WTC11 (cell line): ENCODE data around the gene RABEP2. TPM values are rescaled to one million over a fixed set of nuclear protein-coding genes. Genes with fewer than 3 reads are reported as not detected.

Source experiments
- ATAC-seq: fragments of 200-7000 bp; cut with Tn5 transposase; 2 replicates; pipeline ENCODE4 v1.10.0; 2021; ENCODE audit warnings: mild to moderate bottlenecking, moderate library complexity
- CTCF ChIA-PET: fragments of 300-600 bp; sonication (Branson Sonifier 250); formaldehyde crosslinking; loops from one replicate; lab custom pipeline; 2021; ENCODE audit warnings: antibody characterized with exemption; lab: Charles Lee
- POLR2A ChIA-PET: fragments of 350-600 bp; sonication (Branson Sonifier 250); formaldehyde crosslinking; loops from one replicate; lab custom pipeline; 2021; ENCODE audit warnings: antibody characterized with exemption; lab: Charles Lee
- DNase-seq: peaks from one replicate; pipeline ENCODE4 v3.0.0; 2021; ENCODE audit warnings: low spot score
- H3K27ac Mint-ChIP-seq: 2 replicates; pipeline ENCODE4 v1.8.0; 2021; ENCODE audit warnings: mixed read lengths
- H3K27me3 Mint-ChIP-seq: 2 replicates; pipeline ENCODE4 v1.8.0; 2021; ENCODE audit warnings: low read depth, mild to moderate bottlenecking, moderate library complexity, mixed read lengths
- H3K36me3 Mint-ChIP-seq: 2 replicates; pipeline ENCODE4 v1.8.0; 2021; ENCODE audit warnings: mixed read lengths
- H3K4me1 Mint-ChIP-seq: 2 replicates; pipeline ENCODE4 v1.8.0; 2022; ENCODE audit warnings: mixed read lengths
- H3K4me3 Mint-ChIP-seq: 2 replicates; pipeline ENCODE4 v1.8.0; 2021; ENCODE audit warnings: mild to moderate bottlenecking, moderate library complexity, mixed read lengths
- H3K9me3 Mint-ChIP-seq: 2 replicates; pipeline ENCODE4 v1.8.0; 2021; ENCODE audit warnings: mixed read lengths
- CBFB ChIP-seq: sonication (generic); formaldehyde crosslinking; IDR thresholded peaks from 2 replicates; pipeline ENCODE4 v1.8.1; 2022; ENCODE audit warnings: mild to moderate bottlenecking, low read depth, missing genetic modification reagents
- ESRRA ChIP-seq: sonication (generic); formaldehyde crosslinking; IDR thresholded peaks from 2 replicates; pipeline ENCODE4 v1.8.1; 2022; ENCODE audit warnings: mild to moderate bottlenecking, missing genetic modification reagents, borderline replicate concordance
- ETV6 ChIP-seq: sonication (generic); formaldehyde crosslinking; IDR thresholded peaks from 2 replicates; pipeline ENCODE4 v1.8.1; 2022; ENCODE audit warnings: mild to moderate bottlenecking, missing genetic modification reagents
- FOXJ3 ChIP-seq: sonication (generic); formaldehyde crosslinking; IDR thresholded peaks from 2 replicates; pipeline ENCODE4 v1.9.0; 2021; ENCODE audit warnings: missing genetic modification reagents, mild to moderate bottlenecking, borderline replicate concordance
- GTF2I ChIP-seq: fragments of 250-450 bp; sonication (Bioruptor Pico); conservative IDR thresholded peaks from 2 replicates; pipeline ENCODE4 v1.4.0; 2021; ENCODE audit warnings: mild to moderate bottlenecking
- MYBL2 ChIP-seq: sonication (generic); formaldehyde crosslinking; IDR thresholded peaks from 2 replicates; pipeline ENCODE4 v1.8.1; 2023; ENCODE audit warnings: mild to moderate bottlenecking, moderate library complexity, missing genetic modification reagents
- NFE2L1 ChIP-seq: sonication (generic); formaldehyde crosslinking; IDR thresholded peaks from 2 replicates; pipeline ENCODE4 v1.8.1; 2023; ENCODE audit warnings: missing genetic modification reagents
- NFYB ChIP-seq: sonication (generic); formaldehyde crosslinking; conservative IDR thresholded peaks from 2 replicates; pipeline ENCODE4 v1.8.0; 2022; ENCODE audit warnings: low read depth, missing genetic modification reagents
- NR1H2 ChIP-seq: sonication (generic); formaldehyde crosslinking; IDR thresholded peaks from 2 replicates; pipeline ENCODE4 v1.9.0; 2021; ENCODE audit warnings: mild to moderate bottlenecking, moderate library complexity, missing genetic modification reagents
- ZBTB21 ChIP-seq: sonication (generic); formaldehyde crosslinking; IDR thresholded peaks from 2 replicates; pipeline ENCODE4 v1.8.1; 2023; ENCODE audit warnings: mild to moderate bottlenecking, missing genetic modification reagents, borderline replicate concordance
- ZNF232 ChIP-seq: sonication (generic); formaldehyde crosslinking; IDR thresholded peaks from 2 replicates; pipeline ENCODE4 v1.8.0; 2022; ENCODE audit warnings: mild to moderate bottlenecking, missing genetic modification reagents
- ZNF416 ChIP-seq: fragments of 250-450 bp; sonication (Bioruptor Pico); IDR thresholded peaks from 2 replicates; pipeline ENCODE4 v1.9.0; 2021; ENCODE audit warnings: mild to moderate bottlenecking, inconsistent platforms
- ZNF671 ChIP-seq: fragments of 250-450 bp; sonication (Bioruptor Pico); IDR thresholded peaks from 2 replicates; pipeline ENCODE4 v1.8.0; 2021; ENCODE audit warnings: mild to moderate bottlenecking
- total RNA-seq: library from RNA; stranded (reverse); gene quantifications from 3 replicates; pipeline ENCODE4 v1.2.3, GENCODE V29; 2021
- TF ChIP-seq, protein P1 (sequence below): fragments of 200-600 bp; IDR thresholded peaks from 2 replicates; pipeline ENCODE4 v1.8.0; 2022; ENCODE audit warnings: antibody characterized with exemption
- TF ChIP-seq, protein P2 (sequence below): sonication (generic); formaldehyde crosslinking; IDR thresholded peaks from 2 replicates; pipeline ENCODE4 v1.8.0; 2022; ENCODE audit warnings: mild to moderate bottlenecking, missing genetic modification reagents
- TF ChIP-seq, protein P3 (sequence below): sonication (generic); formaldehyde crosslinking; IDR thresholded peaks from 2 replicates; pipeline ENCODE4 v1.8.1; 2022; ENCODE audit warnings: mild to moderate bottlenecking, missing genetic modification reagents, moderate library complexity, borderline replicate concordance
- TF ChIP-seq, protein P4 (sequence below): sonication (generic); formaldehyde crosslinking; IDR thresholded peaks from 2 replicates; pipeline ENCODE4 v1.8.0; 2022; ENCODE audit warnings: mild to moderate bottlenecking, missing genetic modification reagents

RABEP2 gene
- total RNA-seq, 1 experiment from 2014 or later: 24.0 TPM

DNA sequence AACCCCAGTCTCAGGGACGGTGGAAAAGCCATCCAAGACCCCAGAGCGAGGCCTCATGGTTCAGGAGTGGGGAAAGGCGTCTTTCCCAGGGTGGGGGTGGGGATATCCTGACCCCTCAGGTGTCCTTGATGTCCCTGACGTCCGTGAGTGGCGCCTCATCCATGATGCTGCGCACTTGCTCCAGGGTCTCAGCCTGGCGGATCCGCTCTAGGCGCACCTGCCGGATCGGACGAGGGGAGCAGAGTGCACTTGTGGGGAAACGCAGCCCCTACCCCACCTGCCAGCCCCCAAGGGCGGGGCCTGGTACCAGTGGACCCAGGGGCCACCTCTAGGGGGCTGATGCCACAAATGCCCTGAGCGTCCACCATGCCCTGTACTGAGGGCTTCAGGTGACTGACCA is 20.2 kb downstream of the RABEP2 start (continued):
- TF ChIP-seq, protein P1, sequence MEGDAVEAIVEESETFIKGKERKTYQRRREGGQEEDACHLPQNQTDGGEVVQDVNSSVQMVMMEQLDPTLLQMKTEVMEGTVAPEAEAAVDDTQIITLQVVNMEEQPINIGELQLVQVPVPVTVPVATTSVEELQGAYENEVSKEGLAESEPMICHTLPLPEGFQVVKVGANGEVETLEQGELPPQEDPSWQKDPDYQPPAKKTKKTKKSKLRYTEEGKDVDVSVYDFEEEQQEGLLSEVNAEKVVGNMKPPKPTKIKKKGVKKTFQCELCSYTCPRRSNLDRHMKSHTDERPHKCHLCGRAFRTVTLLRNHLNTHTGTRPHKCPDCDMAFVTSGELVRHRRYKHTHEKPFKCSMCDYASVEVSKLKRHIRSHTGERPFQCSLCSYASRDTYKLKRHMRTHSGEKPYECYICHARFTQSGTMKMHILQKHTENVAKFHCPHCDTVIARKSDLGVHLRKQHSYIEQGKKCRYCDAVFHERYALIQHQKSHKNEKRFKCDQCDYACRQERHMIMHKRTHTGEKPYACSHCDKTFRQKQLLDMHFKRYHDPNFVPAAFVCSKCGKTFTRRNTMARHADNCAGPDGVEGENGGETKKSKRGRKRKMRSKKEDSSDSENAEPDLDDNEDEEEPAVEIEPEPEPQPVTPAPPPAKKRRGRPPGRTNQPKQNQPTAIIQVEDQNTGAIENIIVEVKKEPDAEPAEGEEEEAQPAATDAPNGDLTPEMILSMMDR: no peak
- no peak for TF ChIP-seq NR1H2 (CRISPR knock-in tag)
- TF ChIP-seq, all 79 proteins: peak for 0

DNA sequence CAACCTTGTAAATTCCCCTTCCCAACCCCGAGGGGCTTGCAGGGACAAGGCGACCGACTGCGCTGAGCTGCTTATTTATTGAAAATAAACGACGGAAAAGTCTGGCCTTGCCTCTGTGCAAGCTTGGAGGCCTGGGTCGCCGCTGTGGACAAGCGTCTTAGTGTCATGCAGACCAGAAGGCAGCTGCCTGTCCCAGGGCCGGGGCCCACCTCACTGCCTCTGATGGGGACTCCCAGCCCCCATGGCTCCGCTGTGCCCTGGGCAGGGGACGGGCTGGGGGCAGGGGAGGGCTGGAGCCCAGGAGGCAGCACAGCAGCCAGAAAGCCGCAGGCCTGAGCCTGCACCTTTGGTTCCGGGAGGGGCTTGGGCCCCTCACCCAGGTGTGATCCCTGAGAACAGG is 20.7 kb downstream of the RABEP2 start:
- no peaks in the 10 kb centered on the region for H3K4me1 Mint-ChIP-seq
- H3K9me3 Mint-ChIP-seq: no peaks in the 10 kb centered on the region
- H3K4me3 Mint-ChIP-seq: no peak overlapping the region
- no peaks in the 10 kb centered on the region for H3K27me3 Mint-ChIP-seq
- ChIA-PET POLR2A (no interaction called here), CTCF (interaction anchor here (0.5 to 3.1 kb wide), 2 partner anchors 17 to 41 kb away, joined by 3 to 14 read pairs; no protein-coding TSS in a partner anchor)
- TF ChIP-seq ZNF232 (CRISPR knock-in tag) (no peak), ZNF416 (CRISPR knock-in tag) (no peak), ZBTB21 (no peak), NFYB (CRISPR knock-in tag) (no peak), NFE2L1 (CRISPR knock-in tag) (no peak), MYBL2 (CRISPR knock-in tag) (no peak), ESRRA (CRISPR knock-in tag) (no peak), CBFB (CRISPR knock-in tag) (no peak), GTF2I (CRISPR knock-in tag) (no peak)
- TF ChIP-seq, protein P2, sequence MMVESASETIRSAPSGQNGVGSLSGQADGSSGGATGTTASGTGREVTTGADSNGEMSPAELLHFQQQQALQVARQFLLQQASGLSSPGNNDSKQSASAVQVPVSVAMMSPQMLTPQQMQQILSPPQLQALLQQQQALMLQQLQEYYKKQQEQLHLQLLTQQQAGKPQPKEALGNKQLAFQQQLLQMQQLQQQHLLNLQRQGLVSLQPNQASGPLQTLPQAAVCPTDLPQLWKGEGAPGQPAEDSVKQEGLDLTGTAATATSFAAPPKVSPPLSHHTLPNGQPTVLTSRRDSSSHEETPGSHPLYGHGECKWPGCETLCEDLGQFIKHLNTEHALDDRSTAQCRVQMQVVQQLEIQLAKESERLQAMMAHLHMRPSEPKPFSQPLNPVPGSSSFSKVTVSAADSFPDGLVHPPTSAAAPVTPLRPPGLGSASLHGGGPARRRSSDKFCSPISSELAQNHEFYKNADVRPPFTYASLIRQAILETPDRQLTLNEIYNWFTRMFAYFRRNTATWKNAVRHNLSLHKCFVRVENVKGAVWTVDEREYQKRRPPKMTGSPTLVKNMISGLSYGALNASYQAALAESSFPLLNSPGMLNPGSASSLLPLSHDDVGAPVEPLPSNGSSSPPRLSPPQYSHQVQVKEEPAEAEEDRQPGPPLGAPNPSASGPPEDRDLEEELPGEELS (CRISPR knock-in tag): no peak
- no peak for DNase-seq
- no peaks in the 10 kb centered on the region for H3K36me3 Mint-ChIP-seq
- peak overlapping the region; percentile 79; the same call in 1 of the 2 replicates for H3K27ac Mint-ChIP-seq
- ATAC-seq: no peak

DNA sequence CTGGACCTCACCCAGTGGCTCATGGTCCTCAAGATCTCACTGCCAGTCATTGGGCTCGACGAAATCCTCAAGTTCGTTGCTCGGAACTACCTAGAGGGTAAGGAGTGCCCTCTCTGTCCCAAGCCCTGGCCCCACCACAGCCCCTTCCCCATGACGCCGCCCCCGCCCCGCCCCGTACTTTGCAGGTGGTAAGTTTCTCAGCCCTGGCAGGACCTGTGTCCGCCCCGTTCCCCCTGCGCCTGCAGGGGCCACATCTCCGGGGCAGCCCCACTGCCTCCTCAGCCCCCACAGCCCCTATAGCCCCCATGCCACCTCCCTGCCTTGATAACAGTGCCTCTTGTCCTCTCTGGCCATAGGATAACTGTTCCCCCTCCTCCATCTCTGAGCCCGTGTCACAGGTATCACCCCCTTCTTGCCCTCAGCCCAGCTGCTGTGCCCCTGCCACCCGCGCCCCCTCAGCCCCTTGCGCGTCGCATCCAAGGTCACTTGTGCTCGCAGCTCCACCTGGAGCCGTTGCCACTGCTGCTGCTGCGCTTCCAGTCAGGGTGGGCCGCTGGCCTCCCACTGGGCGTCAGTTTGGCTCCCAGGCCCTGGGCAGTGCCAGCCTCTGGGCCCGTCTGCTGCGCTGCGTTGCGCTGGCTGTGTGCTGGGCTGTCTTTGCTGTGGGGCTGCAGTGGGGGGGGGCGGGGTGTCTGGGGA is 21.5 kb downstream of the RABEP2 start:
- no peaks in the 10 kb centered on the region for H3K27me3 Mint-ChIP-seq
- H3K4me3 Mint-ChIP-seq: no peak overlapping the region
- DNase-seq (no peak), ATAC-seq (no peak)
- ChIA-PET CTCF (interaction anchor here (0.5 kb wide), 1 partner anchor 16 kb away, joined by 3 read pairs; no protein-coding TSS in a partner anchor), POLR2A (interaction anchor here (0.5 kb wide), 1 partner anchor 11 kb away, joined by 3 read pairs; no protein-coding TSS in a partner anchor)
- H3K4me1 Mint-ChIP-seq: no peaks in the 10 kb centered on the region
- TF ChIP-seq, protein P3, sequence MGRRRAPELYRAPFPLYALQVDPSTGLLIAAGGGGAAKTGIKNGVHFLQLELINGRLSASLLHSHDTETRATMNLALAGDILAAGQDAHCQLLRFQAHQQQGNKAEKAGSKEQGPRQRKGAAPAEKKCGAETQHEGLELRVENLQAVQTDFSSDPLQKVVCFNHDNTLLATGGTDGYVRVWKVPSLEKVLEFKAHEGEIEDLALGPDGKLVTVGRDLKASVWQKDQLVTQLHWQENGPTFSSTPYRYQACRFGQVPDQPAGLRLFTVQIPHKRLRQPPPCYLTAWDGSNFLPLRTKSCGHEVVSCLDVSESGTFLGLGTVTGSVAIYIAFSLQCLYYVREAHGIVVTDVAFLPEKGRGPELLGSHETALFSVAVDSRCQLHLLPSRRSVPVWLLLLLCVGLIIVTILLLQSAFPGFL: no peak
- TF ChIP-seq ZNF671 (no peak), ZNF232 (CRISPR knock-in tag) (no peak), FOXJ3 (no peak), ETV6 (no peak)
- TF ChIP-seq, protein P4, sequence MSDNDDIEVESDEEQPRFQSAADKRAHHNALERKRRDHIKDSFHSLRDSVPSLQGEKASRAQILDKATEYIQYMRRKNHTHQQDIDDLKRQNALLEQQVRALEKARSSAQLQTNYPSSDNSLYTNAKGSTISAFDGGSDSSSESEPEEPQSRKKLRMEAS: no peak
- H3K9me3 Mint-ChIP-seq: no peaks in the 10 kb centered on the region
- no peak overlapping the region for H3K27ac Mint-ChIP-seq
- H3K36me3 Mint-ChIP-seq: no peaks in the 10 kb centered on the region
